Ascending aorta (tissue), 2 donors: ENCODE results near the gene TTLL10. TPM values are rescaled to one million over a fixed set of nuclear protein-coding genes. Genes with fewer than 3 reads are reported as not detected.

Source experiments
- DNase-seq, 2 donors: peaks; one replicate each; pipeline ENCODE4 v3.0.0-alpha.2; 2019; ENCODE audit warnings: low spot score in 2 of 2
- H3K27ac ChIP-seq, 2 donors: fragments of 200-600 bp; sonication (generic); one replicate each; pipeline ENCODE4 v1.5.1; 2016 to 2017; ENCODE audit warnings: mild to moderate bottlenecking in 1 of 2
- H3K27me3 ChIP-seq: fragments of 200-600 bp; sonication (generic); one replicate; pipeline ENCODE4 v1.5.1; 2017
- H3K36me3 ChIP-seq, 2 donors: fragments of 200-600 bp; sonication (generic); one replicate each; pipeline ENCODE4 v1.5.1; 2016
- H3K4me1 ChIP-seq, 2 donors: fragments of 200-600 bp; sonication (generic); one replicate each; pipeline ENCODE4 v1.5.1; 2016 to 2017; ENCODE audit warnings: mild to moderate bottlenecking in 1 of 2
- H3K4me3 ChIP-seq, 2 donors: fragments of 200-600 bp; sonication (generic); one replicate each; pipeline ENCODE4 v1.5.1; 2016 to 2017; ENCODE audit warnings: mild to moderate bottlenecking in 1 of 2
- H3K9me3 ChIP-seq, 2 donors: fragments of 200-600 bp; sonication (generic); one replicate each; pipeline ENCODE4 v1.5.1; 2016
- CTCF ChIP-seq, 3 experiments: fragments of 200-600 bp in 2 of 3; fragments of 450-650 bp in 1 of 3; sonication (generic) in 2 of 3; IDR thresholded peaks; one replicate each; pipeline ENCODE4 v1.5.1; 2016 to 2019; ENCODE audit warnings: antibody characterized with exemption in 3 of 3, mild to moderate bottlenecking in 1 of 3, moderate library complexity in 1 of 3
- intact Hi-C: fragments of 100-400 bp; cut with DNase I; formaldehyde crosslinking; loops from one replicate; pipeline ENCODE4 v1.15.1; 2023
- total RNA-seq: library from RNA; depleted of rRNA; stranded (reverse); fragments of >200 nt; gene quantifications from one replicate; pipeline ENCODE4 v1.1.0, GENCODE V29; 2016

The TTLL10 gene
- total RNA-seq, 1 donor from 2014 or later = not detected

GRCh38 chr1:1240822-1241587, 67.3 kb downstream of the TTLL10 start:
- DNase-seq = no peak
- H3K27me3 ChIP-seq = no peaks in the 10 kb centered on the region
- intact Hi-C loops = no loop called here
- H3K36me3 ChIP-seq = no peaks in the 10 kb centered on the region
- no peaks in the 10 kb centered on the region for H3K9me3 ChIP-seq
- no peaks in the 10 kb centered on the region for H3K4me1 ChIP-seq
- H3K4me3 ChIP-seq = no peak overlapping the region
- no peak overlapping the region for H3K27ac ChIP-seq
- TF ChIP-seq CTCF (IDR thresholded peaks at IDR 0.05) = no peak

GRCh38 chr1:1241588-1242219, 68.0 kb downstream of the TTLL10 start:
- H3K4me3 ChIP-seq = no peak overlapping the region
- intact Hi-C loops = no loop called here
- no peak for TF ChIP-seq CTCF (IDR thresholded peaks at IDR 0.05)

GRCh38 chr1:1242461-1243265, 69.0 kb downstream of the TTLL10 start:
- no peaks in the 10 kb centered on the region for H3K36me3 ChIP-seq
- DNase-seq = no peak
- no peak overlapping the region for H3K27ac ChIP-seq
- H3K4me1 ChIP-seq = peaks cover 0 to 3% of the 10 kb centered on the region in 2 donors
- no peaks in the 10 kb centered on the region for H3K9me3 ChIP-seq
- no peak for TF ChIP-seq CTCF (IDR thresholded peaks at IDR 0.05)
- no peaks in the 10 kb centered on the region for H3K27me3 ChIP-seq
- H3K4me3 ChIP-seq = no peak overlapping the region
- intact Hi-C loops = no loop called here

More at GRCh38 chr1:1241588-1242219, 68.0 kb downstream of the TTLL10 start:
- Histone ChIP-seq H3K9me3 (no peaks in the 10 kb centered on the region), H3K36me3 (no peaks in the 10 kb centered on the region), H3K27me3 (no peaks in the 10 kb centered on the region), H3K27ac (no peak overlapping the region), H3K4me1 (no peaks in the 10 kb centered on the region)
- DNase-seq = no peak

- Histone ChIP-seq H3K4me3 (no peak overlapping the region), H3K4me1 (peaks cover 0 to 3% of the 10 kb centered on the region in 2 donors), H3K9me3 (no peaks in the 10 kb centered on the region), H3K27me3 (no peaks in the 10 kb centered on the region), H3K27ac (no peak overlapping the region), H3K36me3 (no peaks in the 10 kb centered on the region)
- intact Hi-C loops = no loop called here
- DNase-seq = no peak
- TF ChIP-seq CTCF (IDR thresholded peaks at IDR 0.05) = no peak
Observed at GRCh38 chr1:1243266-1243660, 69.6 kb downstream of the TTLL10 start.

- Histone ChIP-seq H3K36me3 (no peaks in the 10 kb centered on the region), H3K9me3 (no peaks in the 10 kb centered on the region), H3K27me3 (no peaks in the 10 kb centered on the region), H3K4me3 (no peak overlapping the region), H3K4me1 (peaks cover 0 to 3% of the 10 kb centered on the region in 2 donors), H3K27ac (no peak overlapping the region)
- intact Hi-C loops = no loop called here
- DNase-seq = no peak
- TF ChIP-seq CTCF (IDR thresholded peaks at IDR 0.05) = no peak
Observed at GRCh38 chr1:1243807-1244191, 70.1 kb downstream of the TTLL10 start.
